Measurements from ENCODE around the gene SLC39A2.

DNA sequence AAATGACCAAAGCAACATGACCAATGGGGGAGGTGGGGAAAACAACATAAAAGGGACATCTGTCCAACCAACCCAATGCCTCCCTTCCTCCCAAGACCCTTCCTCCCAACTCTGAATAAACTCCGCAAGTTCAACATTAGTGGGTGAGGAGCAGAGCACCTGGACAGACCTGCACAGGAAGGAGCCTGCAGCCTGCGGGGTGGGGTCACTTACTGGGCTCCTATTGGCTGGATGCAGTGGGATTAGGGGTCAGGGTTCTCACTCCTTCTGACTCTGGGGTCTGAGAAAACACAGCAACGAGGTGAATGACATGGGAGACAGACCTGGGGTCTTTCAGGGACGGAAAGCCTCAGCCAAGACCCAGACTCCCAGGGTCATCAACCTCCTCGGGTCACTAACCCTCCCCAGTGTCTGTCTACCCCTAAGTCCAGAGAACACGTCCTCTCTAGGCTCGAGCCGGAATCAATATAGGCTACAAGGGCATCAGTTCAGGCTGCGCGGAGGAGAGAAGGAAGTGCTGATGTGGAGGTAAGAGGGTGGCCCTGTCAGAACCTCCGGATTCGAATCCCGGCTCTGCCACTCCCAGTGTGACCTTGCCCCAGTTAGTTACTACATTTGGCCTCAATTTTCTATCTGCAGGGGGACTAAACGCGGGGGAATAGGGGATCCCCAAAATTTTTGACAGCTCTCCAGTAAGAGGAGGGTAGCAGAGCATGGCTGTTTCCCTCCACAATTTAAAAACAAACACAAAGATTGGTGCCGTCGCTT, 24.9 kb downstream of the SLC39A2 start:
- no peak for TF ChIP-seq POLR2AphosphoS5 (IDR thresholded peaks at IDR 0.05)
- TF ChIP-seq, protein P1, sequence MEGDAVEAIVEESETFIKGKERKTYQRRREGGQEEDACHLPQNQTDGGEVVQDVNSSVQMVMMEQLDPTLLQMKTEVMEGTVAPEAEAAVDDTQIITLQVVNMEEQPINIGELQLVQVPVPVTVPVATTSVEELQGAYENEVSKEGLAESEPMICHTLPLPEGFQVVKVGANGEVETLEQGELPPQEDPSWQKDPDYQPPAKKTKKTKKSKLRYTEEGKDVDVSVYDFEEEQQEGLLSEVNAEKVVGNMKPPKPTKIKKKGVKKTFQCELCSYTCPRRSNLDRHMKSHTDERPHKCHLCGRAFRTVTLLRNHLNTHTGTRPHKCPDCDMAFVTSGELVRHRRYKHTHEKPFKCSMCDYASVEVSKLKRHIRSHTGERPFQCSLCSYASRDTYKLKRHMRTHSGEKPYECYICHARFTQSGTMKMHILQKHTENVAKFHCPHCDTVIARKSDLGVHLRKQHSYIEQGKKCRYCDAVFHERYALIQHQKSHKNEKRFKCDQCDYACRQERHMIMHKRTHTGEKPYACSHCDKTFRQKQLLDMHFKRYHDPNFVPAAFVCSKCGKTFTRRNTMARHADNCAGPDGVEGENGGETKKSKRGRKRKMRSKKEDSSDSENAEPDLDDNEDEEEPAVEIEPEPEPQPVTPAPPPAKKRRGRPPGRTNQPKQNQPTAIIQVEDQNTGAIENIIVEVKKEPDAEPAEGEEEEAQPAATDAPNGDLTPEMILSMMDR (IDR thresholded peaks at IDR 0.05) = no peak
